NT2/D1 (cell line): ENCODE measurements around the gene ADH1B.

Experiments used
- DNase-seq: peaks from one replicate; pipeline ENCODE4 v3.0.0-alpha.2; 2011; ENCODE audit warnings: low read depth, low spot score
- H3K27me3 ChIP-seq: 2 replicates; pipeline ENCODE4 v1.6.0; 2011; ENCODE audit warnings: mild to moderate bottlenecking; ENCODE audit not compliant: insufficient read length, insufficient read depth
- H3K36me3 ChIP-seq: 2 replicates; pipeline ENCODE4 v1.6.1; 2011; ENCODE audit warnings: mild to moderate bottlenecking, low read length, mixed read lengths; ENCODE audit not compliant: insufficient read depth, insufficient read length
- H3K4me1 ChIP-seq: 2 replicates; pipeline ENCODE4 v1.5.1; 2011; ENCODE audit not compliant: insufficient read depth, insufficient read length
- H3K4me3 ChIP-seq: 2 replicates; pipeline ENCODE4 v1.5.1; 2011; ENCODE audit warnings: low read depth; ENCODE audit not compliant: insufficient read length
- H3K9ac ChIP-seq: 2 replicates; pipeline ENCODE4 v1.6.0; 2011; ENCODE audit warnings: low read depth; ENCODE audit not compliant: insufficient read length
- H3K9me3 ChIP-seq: 2 replicates; pipeline ENCODE4 v1.5.1; 2011; ENCODE audit warnings: mild to moderate bottlenecking, low read length; ENCODE audit not compliant: insufficient read depth
- SUZ12 ChIP-seq: IDR thresholded peaks from 2 replicates; pipeline ENCODE4 v1.6.1; 2011; ENCODE audit not compliant: insufficient read length, insufficient read depth; ENCODE audit errors: extremely low read depth
- YY1 ChIP-seq: IDR thresholded peaks from 2 replicates; pipeline ENCODE4 v1.6.1; 2011; ENCODE audit not compliant: insufficient read length, insufficient read depth
- ZNF274 ChIP-seq: IDR thresholded peaks from 2 replicates; pipeline ENCODE4 v1.6.1; 2011; ENCODE audit warnings: mild to moderate bottlenecking, low read depth, low read length

Gene ADH1B

DNA sequence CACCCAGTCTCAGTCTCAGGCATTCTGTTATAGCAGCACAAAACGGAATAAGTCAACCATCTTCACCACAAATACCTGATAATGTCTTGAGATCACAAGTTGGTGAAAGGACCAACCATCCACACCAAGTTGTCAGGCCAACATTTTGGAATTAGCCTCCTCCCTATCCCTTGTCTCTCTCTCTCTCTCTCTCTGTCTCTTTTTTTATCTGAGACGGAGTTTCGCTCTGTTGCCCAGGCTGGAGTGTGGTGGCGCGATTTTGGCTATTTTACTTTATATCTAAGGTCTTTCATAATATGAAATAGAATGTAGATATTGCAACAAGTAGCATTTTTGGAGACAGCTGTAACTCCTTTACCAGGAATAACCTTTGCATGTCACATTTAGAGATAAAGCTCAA is 46.2 kb downstream of the ADH1B start:
- H3K9me3 ChIP-seq, result no peaks in the 10 kb centered on the region
- no peaks in the 10 kb centered on the region for H3K36me3 ChIP-seq
- no peaks in the 10 kb centered on the region for H3K4me1 ChIP-seq
- no peak for TF ChIP-seq SUZ12
- no peak for TF ChIP-seq YY1
- TF ChIP-seq ZNF274, result no peak
- H3K27me3 ChIP-seq, result no peaks in the 10 kb centered on the region
- DNase-seq, result no peak
- H3K4me3 ChIP-seq, result no peak overlapping the region
- no peak overlapping the region for H3K9ac ChIP-seq

GRCh38 chr4:99273704-99274103 is 47.5 kb downstream of the ADH1B start:
- no peaks in the 10 kb centered on the region for H3K9me3 ChIP-seq
- H3K4me1 ChIP-seq, result no peaks in the 10 kb centered on the region
- DNase-seq, result no peak
- TF ChIP-seq SUZ12 (no peak), ZNF274 (no peak), YY1 (no peak)
- no peak overlapping the region for H3K4me3 ChIP-seq
- H3K9ac ChIP-seq, result no peak overlapping the region
- H3K27me3 ChIP-seq, result no peaks in the 10 kb centered on the region
- H3K36me3 ChIP-seq, result no peaks in the 10 kb centered on the region

DNA sequence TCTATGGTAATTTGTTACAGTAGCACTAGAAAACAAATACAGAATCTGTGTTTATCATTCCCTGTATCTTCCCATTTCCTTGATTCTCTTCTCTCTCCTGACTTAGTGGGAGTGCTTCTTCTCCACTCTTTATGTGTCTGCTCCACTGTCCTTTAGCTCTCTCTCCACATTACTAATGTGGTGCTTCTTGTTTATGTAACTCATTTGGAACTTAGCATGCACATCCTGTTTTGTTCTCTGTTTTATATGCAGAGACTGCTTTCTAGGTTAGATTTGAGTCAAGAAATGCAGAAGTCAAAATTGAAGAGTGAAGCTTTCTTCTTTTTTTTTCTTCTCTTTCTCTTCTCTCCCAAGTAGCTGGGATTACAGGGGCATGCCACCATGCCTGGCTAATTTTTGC is 56.3 kb downstream of the ADH1B start:
- no peak overlapping the region for H3K4me3 ChIP-seq
- H3K9ac ChIP-seq, result no peak overlapping the region
- H3K27me3 ChIP-seq, result no peaks in the 10 kb centered on the region
- TF ChIP-seq YY1 (no peak), SUZ12 (no peak), ZNF274 (no peak)
- no peaks in the 10 kb centered on the region for H3K4me1 ChIP-seq
- H3K36me3 ChIP-seq, result no peaks in the 10 kb centered on the region
- no peak for DNase-seq
- H3K9me3 ChIP-seq, result no peaks in the 10 kb centered on the region
